NT2/D1 (cell line): ENCODE data around the gene TNS1.

Experiments
- SUZ12 ChIP-seq: IDR thresholded peaks from 2 replicates; pipeline ENCODE4 v1.6.1; 2011; ENCODE audit not compliant: insufficient read length, insufficient read depth; ENCODE audit errors: extremely low read depth
- YY1 ChIP-seq: IDR thresholded peaks from 2 replicates; pipeline ENCODE4 v1.6.1; 2011; ENCODE audit not compliant: insufficient read length, insufficient read depth
- ZNF274 ChIP-seq: IDR thresholded peaks from 2 replicates; pipeline ENCODE4 v1.6.1; 2011; ENCODE audit warnings: mild to moderate bottlenecking, low read depth, low read length

GRCh38 chr2:217808326-217808725 is 194.5 kb downstream of the TNS1 start:
- TF ChIP-seq YY1, result no peak
- TF ChIP-seq ZNF274, result no peak
- no peak for TF ChIP-seq SUZ12
